Prostate gland (tissue), 2 donors: ENCODE measurements around the gene MCF2L2. TPM values are rescaled to one million over a fixed set of nuclear protein-coding genes. Genes with fewer than 3 reads are reported as not detected.

Experiments
- DNase-seq: peaks from one replicate; pipeline ENCODE4 v3.0.0-alpha.2; 2019; ENCODE audit warnings: low spot score
- H3K27ac ChIP-seq, 2 donors: fragments of 200-600 bp; sonication (generic); 2 replicates each; pipeline ENCODE4 v1.5.1; 2017 to 2019
- H3K27me3 ChIP-seq: fragments of 200-600 bp; sonication (generic); replicated peaks from 2 replicates; pipeline ENCODE4 v1.5.1; 2019; ENCODE audit not compliant: insufficient read depth
- H3K36me3 ChIP-seq, 2 donors: fragments of 200-600 bp; sonication (generic); 1 replicate in 1 of 2; 2 replicates in 1 of 2; pipeline versions ENCODE4 v1.5.1 to v1.8.1; 2017 to 2019
- H3K4me1 ChIP-seq: fragments of 200-600 bp; sonication (generic); replicated peaks from 2 replicates; pipeline ENCODE4 v1.5.1; 2019
- H3K4me3 ChIP-seq, 2 donors: fragments of 200-600 bp; sonication (generic); 2 replicates each; pipeline ENCODE4 v1.5.1; 2017 to 2019
- H3K9me3 ChIP-seq: fragments of 200-600 bp; sonication (generic); 2 replicates; pipeline ENCODE4 v1.5.1; 2017
- POLR2A ChIP-seq: fragments of 450-650 bp; IDR thresholded peaks from one replicate; pipeline ENCODE4 v1.6.1; 2016; ENCODE audit warnings: antibody characterized with exemption, mild to moderate bottlenecking
- POLR2AphosphoS5 ChIP-seq: sonication (generic); formaldehyde crosslinking; IDR thresholded peaks from one replicate; pipeline ENCODE4 v1.6.1; 2017; ENCODE audit warnings: antibody characterized with exemption
- WGBS: methylation state at CpG from one replicate; pipeline ENCODE4 v1.1.5; 2018; 5-methylcytosine and 5-hydroxymethylcytosine counted together
- intact Hi-C: fragments of 100-400 bp; cut with DNase I; formaldehyde crosslinking; loops from one replicate; pipeline ENCODE4 v1.14.2; 2022
- total RNA-seq, 2 donors: library from RNA; depleted of rRNA; stranded (reverse); fragments of >200 nt; gene quantifications; one replicate each; pipeline ENCODE4 v1.1.0, GENCODE V29; 2016
- TF ChIP-seq, protein P1 (sequence below), 4 experiments: fragments of 200-600 bp in 2 of 4; fragments of 450-650 bp in 2 of 4; sonication (generic) in 2 of 4; IDR thresholded peaks; 1 replicate in 3 of 4; 2 replicates in 1 of 4; pipeline ENCODE4 v1.5.1; 2016 to 2019; ENCODE audit warnings: antibody characterized with exemption in 4 of 4, mild to moderate bottlenecking in 2 of 4, moderate library complexity in 2 of 4

MCF2L2 gene
- total RNA-seq, 2 donors from 2014 or later: 0.41 to 4.0 TPM

DNA sequence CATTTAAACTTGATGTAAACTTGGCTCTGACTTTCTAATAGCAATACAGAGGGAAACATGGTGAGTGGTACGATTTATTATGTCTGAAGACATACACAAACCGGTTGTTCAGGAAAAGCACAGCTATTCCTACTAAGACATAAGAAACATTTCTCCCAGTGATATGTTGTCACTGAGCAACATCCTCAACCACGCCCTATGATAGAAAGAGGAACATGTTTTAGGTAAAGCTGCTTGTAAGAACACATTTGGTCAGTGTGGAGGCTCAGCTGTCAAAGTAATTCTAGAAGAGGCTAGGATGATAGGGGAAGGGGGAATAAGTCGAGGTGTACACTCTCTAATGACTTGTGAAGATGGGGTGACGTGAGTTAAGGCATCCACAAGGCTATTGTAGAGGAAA lies 218.1 kb downstream of the MCF2L2 start:
- TF ChIP-seq, protein P1, sequence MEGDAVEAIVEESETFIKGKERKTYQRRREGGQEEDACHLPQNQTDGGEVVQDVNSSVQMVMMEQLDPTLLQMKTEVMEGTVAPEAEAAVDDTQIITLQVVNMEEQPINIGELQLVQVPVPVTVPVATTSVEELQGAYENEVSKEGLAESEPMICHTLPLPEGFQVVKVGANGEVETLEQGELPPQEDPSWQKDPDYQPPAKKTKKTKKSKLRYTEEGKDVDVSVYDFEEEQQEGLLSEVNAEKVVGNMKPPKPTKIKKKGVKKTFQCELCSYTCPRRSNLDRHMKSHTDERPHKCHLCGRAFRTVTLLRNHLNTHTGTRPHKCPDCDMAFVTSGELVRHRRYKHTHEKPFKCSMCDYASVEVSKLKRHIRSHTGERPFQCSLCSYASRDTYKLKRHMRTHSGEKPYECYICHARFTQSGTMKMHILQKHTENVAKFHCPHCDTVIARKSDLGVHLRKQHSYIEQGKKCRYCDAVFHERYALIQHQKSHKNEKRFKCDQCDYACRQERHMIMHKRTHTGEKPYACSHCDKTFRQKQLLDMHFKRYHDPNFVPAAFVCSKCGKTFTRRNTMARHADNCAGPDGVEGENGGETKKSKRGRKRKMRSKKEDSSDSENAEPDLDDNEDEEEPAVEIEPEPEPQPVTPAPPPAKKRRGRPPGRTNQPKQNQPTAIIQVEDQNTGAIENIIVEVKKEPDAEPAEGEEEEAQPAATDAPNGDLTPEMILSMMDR (IDR thresholded peaks at IDR 0.05): no peak
- no peak for TF ChIP-seq POLR2A
- no peak overlapping the region for H3K4me3 ChIP-seq
- intact Hi-C loops: no loop called here
- no peak for DNase-seq
- H3K4me1 ChIP-seq: no peaks in the 10 kb centered on the region
- no peaks in the 10 kb centered on the region for H3K27me3 ChIP-seq
- H3K9me3 ChIP-seq: no peaks in the 10 kb centered on the region
- no peak overlapping the region for H3K27ac ChIP-seq
- 52% methylated on average over 5 of the region's 5 CpGs for WGBS
- no peaks in the 10 kb centered on the region for H3K36me3 ChIP-seq

DNA sequence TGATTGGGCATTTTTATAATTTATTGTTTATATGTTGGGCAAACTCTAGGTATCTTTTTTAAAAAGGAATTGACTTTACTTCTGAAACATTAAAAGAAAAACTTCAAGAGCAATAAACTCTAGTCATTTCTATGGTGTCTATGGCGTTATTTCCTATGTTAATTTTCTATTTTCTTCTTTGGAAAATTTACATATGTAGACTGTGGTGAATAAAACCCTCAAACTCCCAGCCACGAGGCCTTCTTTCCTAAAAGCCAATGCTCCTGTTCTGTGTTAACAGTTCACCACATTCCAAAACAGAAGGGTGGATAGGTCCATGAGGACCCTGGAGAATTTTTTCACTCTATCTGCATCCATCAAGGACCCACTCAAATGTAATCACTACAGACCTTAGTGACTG lies 219.6 kb downstream of the MCF2L2 start:
- no peak for DNase-seq
- intact Hi-C loops: no loop called here
- no peak overlapping the region for H3K4me3 ChIP-seq
- TF ChIP-seq POLR2A (no peak), POLR2AphosphoS5 (no peak)
- TF ChIP-seq, protein P1 (IDR thresholded peaks at IDR 0.05): no peak
- no peak overlapping the region for H3K27ac ChIP-seq
- WGBS: 87% methylated on average over 2 of the region's 2 CpGs
- H3K4me1 ChIP-seq: no peaks in the 10 kb centered on the region
- H3K9me3 ChIP-seq: no peaks in the 10 kb centered on the region
- H3K36me3 ChIP-seq: no peaks in the 10 kb centered on the region
- H3K27me3 ChIP-seq: no peaks in the 10 kb centered on the region

DNA sequence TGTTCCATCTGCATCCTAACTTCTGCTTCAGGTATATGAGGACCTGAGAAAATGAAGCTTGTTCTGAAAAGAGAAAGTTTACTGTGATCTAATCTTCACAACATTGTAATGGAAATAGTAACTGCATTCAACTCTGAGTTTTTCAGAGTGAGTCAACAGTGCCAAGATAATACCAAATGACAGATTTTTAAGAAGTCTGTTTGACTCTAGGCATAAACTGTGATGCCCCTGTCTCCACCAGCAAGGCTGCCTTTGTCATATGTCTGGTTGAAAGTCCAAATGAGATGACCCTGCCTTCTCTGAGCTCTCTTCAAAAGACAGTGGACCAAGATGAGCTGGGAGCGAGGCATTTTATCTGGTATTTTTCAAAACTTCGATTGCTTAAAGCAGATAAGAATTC lies 220.2 kb downstream of the MCF2L2 start:
- Histone ChIP-seq H3K36me3 (no peaks in the 10 kb centered on the region), H3K27ac (no peak overlapping the region), H3K9me3 (no peaks in the 10 kb centered on the region), H3K27me3 (no peaks in the 10 kb centered on the region), H3K4me3 (no peak overlapping the region), H3K4me1 (no peaks in the 10 kb centered on the region)
- intact Hi-C loops: no loop called here
- no peak for DNase-seq
- 78% methylated on average over 2 of the region's 2 CpGs for WGBS
- TF ChIP-seq, protein P1 (IDR thresholded peaks at IDR 0.05): no peak
- no peak for TF ChIP-seq POLR2A
- TF ChIP-seq POLR2AphosphoS5: no peak

DNA sequence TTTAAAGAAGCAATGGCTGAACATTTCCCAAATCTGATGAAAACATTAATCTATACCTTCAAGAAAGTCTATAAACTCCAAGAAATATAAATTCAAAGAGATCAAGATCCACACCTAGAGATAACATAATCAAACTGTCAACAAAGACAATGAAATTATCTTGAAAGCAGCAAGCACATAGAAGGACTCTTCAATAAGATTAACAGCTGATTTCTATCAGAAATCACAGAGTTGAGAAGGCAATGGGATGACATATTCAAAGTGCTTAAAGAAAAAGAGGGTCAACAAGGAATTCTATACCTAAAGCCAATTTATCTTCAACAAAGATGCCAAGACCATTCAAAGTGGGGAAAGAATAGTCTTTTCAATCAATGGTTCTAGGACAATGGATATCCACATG lies 224.7 kb downstream of the MCF2L2 start:
- H3K4me1 ChIP-seq: no peaks in the 10 kb centered on the region
- intact Hi-C loops: no loop called here
- H3K4me3 ChIP-seq: no peak overlapping the region
- H3K36me3 ChIP-seq: no peaks in the 10 kb centered on the region
- no peak for DNase-seq
- TF ChIP-seq POLR2A (no peak), POLR2AphosphoS5 (no peak)
- TF ChIP-seq, protein P1 (IDR thresholded peaks at IDR 0.05): no peak
- H3K27ac ChIP-seq: no peak overlapping the region
- no peaks in the 10 kb centered on the region for H3K27me3 ChIP-seq
- no peaks in the 10 kb centered on the region for H3K9me3 ChIP-seq

DNA sequence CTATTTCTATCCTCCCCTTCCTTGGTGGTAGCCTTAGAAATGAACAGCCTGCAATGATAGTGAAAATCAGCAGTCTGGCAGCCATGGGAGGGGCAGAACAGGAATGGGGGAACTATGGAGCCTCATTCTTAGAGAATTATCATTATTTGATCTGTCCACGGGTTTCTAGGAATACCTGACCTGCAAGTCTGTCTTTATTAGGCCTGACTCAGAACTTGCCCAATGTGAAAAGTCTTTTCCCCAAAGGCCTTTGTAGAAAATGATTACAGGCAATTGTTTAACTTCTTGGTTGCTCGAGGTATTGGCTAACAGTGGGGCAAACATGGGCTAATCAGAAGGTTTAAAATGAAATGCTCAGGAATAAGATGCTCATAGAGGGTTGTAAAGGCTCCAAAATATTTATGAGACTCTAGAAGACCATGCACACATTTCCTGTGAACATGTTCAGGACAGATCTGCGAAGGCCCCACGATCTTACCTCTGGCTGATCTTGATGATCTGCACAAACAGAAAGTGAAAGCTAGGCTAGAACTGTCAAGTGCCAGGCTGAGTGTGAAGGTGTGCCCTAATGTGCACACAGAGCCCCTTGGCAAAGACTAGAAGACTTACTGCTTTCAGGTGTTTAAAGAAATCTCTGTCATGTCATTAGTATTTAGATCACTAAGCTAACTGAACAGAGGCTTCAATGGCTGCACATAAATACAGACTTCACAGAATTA lies 226.3 kb downstream of the MCF2L2 start:
- intact Hi-C loops: no loop called here
- TF ChIP-seq, protein P1 (IDR thresholded peaks at IDR 0.05): no peak
- TF ChIP-seq POLR2A (no peak), POLR2AphosphoS5 (no peak)
- no peaks in the 10 kb centered on the region for H3K36me3 ChIP-seq
- no peaks in the 10 kb centered on the region for H3K9me3 ChIP-seq
- H3K27me3 ChIP-seq: no peaks in the 10 kb centered on the region
- no peak overlapping the region for H3K4me3 ChIP-seq
- 80% methylated on average over 4 of the region's 4 CpGs for WGBS
- no peak overlapping the region for H3K27ac ChIP-seq
- no peaks in the 10 kb centered on the region for H3K4me1 ChIP-seq
- no peak for DNase-seq
